Effector memory CD4-positive, alpha-beta T cell (primary cell): ENCODE results near the gene GOLGA6L26.
"Not testable (repeated sequence)": the region's sequence is repeated elsewhere in the genome, so short reads cannot be mapped to it uniquely, and the experiment has no call there.

Source experiments
- DNase-seq, 3 donors: peaks; one replicate each; pipeline ENCODE4 v3.0.0-alpha.2; 2020
- H3K27ac ChIP-seq: 2 replicates; pipeline ENCODE4 v1.7.0; 2013; ENCODE audit warnings: mild to moderate bottlenecking, low read length, moderate library complexity; ENCODE audit not compliant: insufficient read depth, poor library complexity, severe bottlenecking
- H3K27me3 ChIP-seq: replicated peaks from 2 replicates; pipeline ENCODE4 v1.7.0; 2013; ENCODE audit warnings: mild to moderate bottlenecking, low read length; ENCODE audit not compliant: insufficient read depth, control insufficient read depth, poor library complexity, severe bottlenecking
- H3K36me3 ChIP-seq: 2 replicates; pipeline ENCODE4 v1.7.0; 2013; ENCODE audit warnings: mild to moderate bottlenecking, low read length, moderate library complexity; ENCODE audit not compliant: control insufficient read depth, insufficient read depth
- H3K4me1 ChIP-seq: 2 replicates; pipeline ENCODE4 v1.7.0; 2013; ENCODE audit warnings: low read length, mild to moderate bottlenecking; ENCODE audit not compliant: control insufficient read depth, insufficient read depth, poor library complexity, severe bottlenecking
- H3K4me3 ChIP-seq: 2 replicates; pipeline ENCODE4 v1.7.0; 2013; ENCODE audit warnings: low read length, low read depth, mild to moderate bottlenecking; ENCODE audit not compliant: insufficient read depth, poor library complexity, severe bottlenecking
- H3K9me3 ChIP-seq: 2 replicates; pipeline ENCODE4 v1.7.0; 2013; ENCODE audit warnings: mild to moderate bottlenecking, low read length, moderate library complexity; ENCODE audit not compliant: control insufficient read depth
- total RNA-seq, 3 donors: gene quantifications; one replicate each; lab custom pipeline; 2026; lab: John Stamatoyannopoulos, UW

Gene GOLGA6L26, protein sequence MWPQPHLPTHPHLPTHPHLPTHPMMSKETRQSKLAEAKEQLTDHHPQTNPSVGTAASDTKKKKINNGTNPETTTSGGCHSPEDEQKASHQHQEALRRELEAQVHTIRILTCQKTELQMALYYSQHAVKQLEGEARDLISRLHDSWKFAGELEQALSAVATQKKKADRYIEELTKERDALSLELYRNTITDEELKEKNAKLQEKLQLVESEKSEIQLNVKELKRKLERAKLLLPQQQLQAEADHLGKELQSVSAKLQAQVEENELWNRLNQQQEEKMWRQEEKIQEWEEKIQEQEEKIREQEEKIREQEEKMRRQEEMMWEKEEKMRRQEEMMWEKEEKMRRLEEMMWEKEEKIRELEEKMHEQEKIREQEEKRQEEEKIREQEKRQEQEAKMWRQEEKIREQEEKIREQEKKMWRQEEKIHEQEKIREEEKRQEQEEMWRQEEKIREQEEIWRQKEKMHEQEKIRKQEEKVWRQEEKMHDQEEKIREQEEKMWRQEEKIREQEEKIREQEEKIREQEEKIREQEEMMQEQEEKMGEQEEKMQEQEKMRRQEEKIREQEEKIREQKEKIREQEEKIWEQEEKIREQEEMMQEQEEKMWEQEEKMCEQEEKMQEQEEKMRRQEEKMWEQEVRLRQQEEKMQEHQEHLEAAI
- 0 reads per million in 3 donors for total RNA-seq

- H3K9me3 ChIP-seq, H3K27me3 ChIP-seq, H3K4me3 ChIP-seq, DNase-seq, H3K36me3 ChIP-seq, H3K27ac ChIP-seq, H3K4me1 ChIP-seq: not testable (repeated sequence)
Observed at GRCh38 chr15:23334096-23334495, at the start of gene GOLGA6L26. Gene GOLGA6L26 (minus strand): TSS chr15:23334196. CDS start chr15:23334135, 61 bp downstream.

- H3K27ac ChIP-seq, H3K4me3 ChIP-seq, H3K9me3 ChIP-seq, H3K27me3 ChIP-seq, DNase-seq, H3K36me3 ChIP-seq, H3K4me1 ChIP-seq: not testable (repeated sequence)
Observed at GRCh38 chr15:23381192-23381591, 47.2 kb upstream of the GOLGA6L26 start.

DNA sequence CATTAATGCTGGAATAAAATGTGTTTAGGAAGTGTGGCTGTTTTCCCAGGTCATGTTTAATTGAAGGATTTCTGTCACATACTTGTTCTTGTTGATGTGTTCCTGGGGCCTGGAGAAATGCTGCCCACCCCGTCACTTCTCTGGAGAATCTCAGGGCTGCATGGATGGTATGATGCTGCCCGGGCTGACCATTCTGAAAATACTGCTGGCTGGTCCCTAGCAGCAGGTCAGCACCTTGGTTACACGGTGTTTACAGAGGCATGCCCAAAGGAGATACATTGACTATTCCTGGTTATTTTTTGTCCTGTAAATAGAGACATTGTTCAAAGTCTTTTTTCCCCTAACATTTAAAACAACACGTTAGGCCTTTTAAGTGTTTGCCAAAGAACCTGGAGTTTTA, 46.7 kb upstream of the GOLGA6L26 start:
- H3K9me3 ChIP-seq, DNase-seq, H3K4me1 ChIP-seq, H3K4me3 ChIP-seq, H3K27ac ChIP-seq, H3K36me3 ChIP-seq, H3K27me3 ChIP-seq: not testable (repeated sequence)

DNA sequence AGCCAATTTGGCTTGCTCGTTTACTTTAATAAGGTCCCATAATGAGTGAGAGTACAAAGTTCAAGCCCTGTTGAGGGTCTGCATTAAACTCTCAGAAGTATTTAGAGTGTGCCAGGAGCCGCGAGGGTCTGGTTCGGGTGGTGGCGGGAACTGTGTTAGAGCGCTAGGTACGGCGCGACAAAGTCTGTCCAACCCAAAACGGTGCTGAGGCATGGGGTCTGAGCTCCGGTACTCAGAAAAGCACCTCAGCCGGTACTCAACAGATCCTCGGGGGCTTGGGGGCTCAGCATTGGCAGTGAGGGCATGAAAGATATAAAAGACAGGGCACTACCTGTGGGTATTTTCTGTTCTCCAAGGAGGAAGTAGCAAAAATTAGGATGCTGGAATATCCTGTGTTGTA, 45.0 kb upstream of the GOLGA6L26 start:
- not testable (repeated sequence) for DNase-seq, H3K9me3 ChIP-seq, H3K4me3 ChIP-seq

DNA sequence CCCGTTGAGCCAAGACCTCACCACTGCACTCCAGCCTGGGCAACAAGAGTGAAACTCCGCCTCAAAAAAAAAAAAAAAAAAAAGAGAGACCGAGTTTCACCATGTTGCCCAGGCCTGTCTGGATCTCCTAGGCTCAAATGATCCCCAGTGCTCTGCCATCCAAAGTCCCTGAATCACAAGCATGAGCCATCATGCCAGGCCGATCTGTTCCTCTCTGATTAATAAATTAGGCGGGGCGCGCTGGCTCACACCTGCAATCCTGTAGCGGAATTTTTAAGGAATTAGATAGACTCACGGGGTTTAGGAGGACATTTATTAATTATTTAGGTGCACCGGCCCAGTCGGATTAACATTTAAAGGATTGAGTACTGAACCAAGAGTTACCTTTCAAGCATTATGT, 40.2 kb upstream of the GOLGA6L26 start:
- not testable (repeated sequence) for DNase-seq, H3K27me3 ChIP-seq, H3K36me3 ChIP-seq, H3K4me3 ChIP-seq, H3K27ac ChIP-seq, H3K9me3 ChIP-seq, H3K4me1 ChIP-seq

More for the DNA sequence above, 45.0 kb upstream of the GOLGA6L26 start:
- H3K27me3 ChIP-seq, H3K27ac ChIP-seq, H3K4me1 ChIP-seq, H3K36me3 ChIP-seq: not testable (repeated sequence)

GRCh38 chr15:23372891-23373600, 39.0 kb upstream of the GOLGA6L26 start:
- not testable (repeated sequence) for H3K4me3 ChIP-seq, H3K4me1 ChIP-seq, H3K27ac ChIP-seq, H3K36me3 ChIP-seq, H3K27me3 ChIP-seq, H3K9me3 ChIP-seq, DNase-seq

DNA sequence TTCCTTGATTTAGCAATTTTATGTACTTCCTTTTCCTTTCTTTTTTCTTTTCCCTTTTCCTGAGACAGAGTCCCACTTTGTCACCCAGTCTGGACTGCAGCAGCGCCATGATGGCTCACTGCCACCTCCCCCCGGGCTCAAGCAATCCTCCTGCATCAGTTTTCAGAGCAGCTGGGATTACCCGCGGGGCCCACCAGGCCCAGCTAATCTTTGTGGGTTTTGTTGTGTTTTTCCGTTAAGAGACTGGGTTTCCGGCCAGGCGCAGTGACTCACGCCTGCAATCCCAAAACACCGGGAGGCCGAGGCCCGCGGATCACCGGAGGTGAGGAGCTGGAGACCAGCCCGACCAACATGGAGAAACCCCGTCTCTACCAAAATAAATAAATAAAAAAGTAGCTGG, 38.3 kb upstream of the GOLGA6L26 start:
- H3K36me3 ChIP-seq, result no peaks in the 10 kb centered on the region
- DNase-seq, result no peak
- no peak overlapping the region for H3K27ac ChIP-seq
- no peak overlapping the region for H3K4me3 ChIP-seq
- H3K4me1 ChIP-seq, result no peaks in the 10 kb centered on the region
- no peaks in the 10 kb centered on the region for H3K9me3 ChIP-seq
- H3K27me3 ChIP-seq, result no peaks in the 10 kb centered on the region

GRCh38 chr15:23371868-23372267, 37.9 kb upstream of the GOLGA6L26 start:
- H3K4me1 ChIP-seq, H3K27me3 ChIP-seq, H3K9me3 ChIP-seq, DNase-seq, H3K27ac ChIP-seq, H3K36me3 ChIP-seq, H3K4me3 ChIP-seq: not testable (repeated sequence)

DNA sequence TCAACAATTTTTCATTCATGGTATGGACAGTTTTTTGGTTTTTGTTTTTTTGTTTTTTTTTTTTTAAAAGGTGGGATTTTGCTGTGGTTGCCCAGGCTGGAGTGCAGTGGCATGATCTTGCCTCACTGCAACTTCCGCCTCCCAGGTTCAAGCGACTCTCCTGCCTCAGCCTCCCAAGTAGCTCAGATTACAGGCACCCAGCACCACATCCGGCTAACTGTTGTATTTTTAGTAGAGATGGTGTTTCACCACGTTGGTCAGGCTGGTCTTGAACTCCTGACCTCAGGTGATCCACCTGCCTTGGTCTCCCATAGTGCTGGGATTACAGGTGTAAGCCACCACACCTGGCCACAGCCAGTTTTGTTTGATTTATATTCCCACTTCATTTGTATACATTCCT, 37.1 kb upstream of the GOLGA6L26 start:
- DNase-seq, H3K9me3 ChIP-seq, H3K4me3 ChIP-seq, H3K36me3 ChIP-seq, H3K27me3 ChIP-seq, H3K27ac ChIP-seq, H3K4me1 ChIP-seq: not testable (repeated sequence)

GRCh38 chr15:23370578-23370977, 36.6 kb upstream of the GOLGA6L26 start:
- Histone ChIP-seq H3K36me3 (no peaks in the 10 kb centered on the region), H3K9me3 (no peaks in the 10 kb centered on the region), H3K27ac (no peak overlapping the region), H3K27me3 (no peaks in the 10 kb centered on the region), H3K4me3 (no peak overlapping the region), H3K4me1 (no peaks in the 10 kb centered on the region)
- no peak for DNase-seq
